CD8-positive, alpha-beta memory T cell (primary cell): ENCODE measurements around the gene PLA2G4A. TPM values are rescaled to one million over a fixed set of nuclear protein-coding genes. Genes with fewer than 3 reads are reported as not detected.
"Not testable (repeated sequence)": the region's sequence is repeated elsewhere in the genome, so short reads cannot be mapped to it uniquely, and the experiment has no call there.

Experiments used
- CTCF ChIA-PET: fragments of 350-600 bp; sonication (Branson Sonifier 250); formaldehyde crosslinking; loops from one replicate; lab custom pipeline; 2021; ENCODE audit warnings: antibody characterized with exemption; lab: Charles Lee
- POLR2A ChIA-PET: fragments of 350-600 bp; sonication (Branson Sonifier 250); formaldehyde crosslinking; loops from one replicate; lab custom pipeline; 2021; ENCODE audit warnings: antibody characterized with exemption; lab: Charles Lee
- DNase-seq, 5 donors: peaks; one replicate each; pipeline versions ENCODE4 v3.0.0 to v3.0.0-alpha.2; 2020 to 2022; ENCODE audit warnings: mixed read lengths in 1 of 5
- H3K27ac ChIP-seq: one replicate; pipeline ENCODE4 v1.7.0; 2013; ENCODE audit warnings: low read depth, mild to moderate bottlenecking, low read length, moderate library complexity
- H3K27me3 ChIP-seq: 2 replicates; pipeline ENCODE4 v1.7.0; 2013; ENCODE audit warnings: low read length, mild to moderate bottlenecking; ENCODE audit not compliant: insufficient read depth, poor library complexity, severe bottlenecking
- H3K36me3 ChIP-seq: 2 replicates; pipeline ENCODE4 v1.7.0; 2013; ENCODE audit warnings: mild to moderate bottlenecking, low read length, moderate library complexity; ENCODE audit not compliant: insufficient read depth
- H3K4me1 ChIP-seq: 2 replicates; pipeline ENCODE4 v1.7.0; 2013; ENCODE audit warnings: mild to moderate bottlenecking, low read length, moderate library complexity; ENCODE audit not compliant: insufficient read depth
- H3K4me3 ChIP-seq: 2 replicates; pipeline ENCODE4 v1.7.0; 2013; ENCODE audit warnings: mild to moderate bottlenecking, low read length
- H3K9me3 ChIP-seq: 2 replicates; pipeline ENCODE4 v1.7.0; 2013; ENCODE audit warnings: mild to moderate bottlenecking, low read length
- H3K27ac Mint-ChIP-seq, 8 donors: one replicate each; pipeline ENCODE4 v1.8.0; 2020 to 2021; ENCODE audit warnings: mixed read lengths in 8 of 8, mild to moderate bottlenecking in 6 of 8, inconsistent platforms in 3 of 8, moderate library complexity in 3 of 8
- H3K27me3 Mint-ChIP-seq, 2 donors: one replicate each; pipeline ENCODE4 v1.8.0; 2020 to 2021; ENCODE audit warnings: mixed read lengths in 2 of 2, mild to moderate bottlenecking in 1 of 2, moderate library complexity in 1 of 2
- H3K36me3 Mint-ChIP-seq, 3 donors: one replicate each; pipeline ENCODE4 v1.8.0; 2020 to 2021; ENCODE audit warnings: mixed read lengths in 3 of 3, inconsistent platforms in 1 of 3, mild to moderate bottlenecking in 1 of 3
- H3K4me1 Mint-ChIP-seq, 3 donors: one replicate each; pipeline ENCODE4 v1.8.0; 2020 to 2021; ENCODE audit warnings: mixed read lengths in 3 of 3, inconsistent platforms in 1 of 3, mild to moderate bottlenecking in 1 of 3
- H3K4me3 Mint-ChIP-seq, 7 donors: one replicate each; pipeline ENCODE4 v1.8.0; 2020 to 2021; ENCODE audit warnings: mixed read lengths in 7 of 7, mild to moderate bottlenecking in 6 of 7, moderate library complexity in 4 of 7, inconsistent platforms in 2 of 7
- H3K9me3 Mint-ChIP-seq, 5 donors: one replicate each; pipeline ENCODE4 v1.8.0; 2020 to 2022; ENCODE audit warnings: mixed read lengths in 5 of 5, mild to moderate bottlenecking in 3 of 5, moderate library complexity in 2 of 5, inconsistent platforms in 1 of 5
- polyA plus RNA-seq: library from polyadenylated mRNA; unstranded; fragments of 300-500 nt; fragmentation: Illumina TruSeq; gene quantifications from one replicate; pipeline ENCODE4 v1.2.3, GENCODE V29; 2021
- total RNA-seq, 2 experiments: library from RNA; stranded (reverse); gene quantifications; one replicate each; pipeline ENCODE4 v1.2.3, GENCODE V29; 2021

The PLA2G4A gene
- total and polyA plus RNA-seq, 3 experiments from 2014 or later, result 1.1 to 1.5 TPM; not detected in 1

- DNase-seq, POLR2A ChIA-PET, H3K36me3 ChIP-seq, H3K4me1 ChIP-seq, H3K4me1 Mint-ChIP-seq, H3K36me3 Mint-ChIP-seq, H3K27ac ChIP-seq, H3K9me3 Mint-ChIP-seq, H3K27me3 ChIP-seq, H3K9me3 ChIP-seq, H3K4me3 Mint-ChIP-seq, H3K27me3 Mint-ChIP-seq, CTCF ChIA-PET, H3K27ac Mint-ChIP-seq, H3K4me3 ChIP-seq: not testable (repeated sequence)
These were observed 88.5 kb downstream of the PLA2G4A start for GRCh38 chr1:186917106-186917786.

- DNase-seq, H3K9me3 Mint-ChIP-seq, POLR2A ChIA-PET, H3K27ac ChIP-seq, H3K27me3 ChIP-seq, H3K36me3 Mint-ChIP-seq, H3K36me3 ChIP-seq, H3K27ac Mint-ChIP-seq, H3K4me3 Mint-ChIP-seq, H3K9me3 ChIP-seq, H3K4me1 Mint-ChIP-seq, H3K27me3 Mint-ChIP-seq, H3K4me3 ChIP-seq, H3K4me1 ChIP-seq, CTCF ChIA-PET: not testable (repeated sequence)
These were observed 92.6 kb downstream of the PLA2G4A start for GRCh38 chr1:186921386-186921785.

GRCh38 chr1:186922814-186923213 lies 94.1 kb downstream of the PLA2G4A start:
- H3K36me3 Mint-ChIP-seq, POLR2A ChIA-PET, H3K4me1 ChIP-seq, CTCF ChIA-PET, H3K27me3 ChIP-seq, H3K4me3 ChIP-seq, H3K4me3 Mint-ChIP-seq, DNase-seq, H3K27ac Mint-ChIP-seq, H3K9me3 ChIP-seq, H3K4me1 Mint-ChIP-seq, H3K9me3 Mint-ChIP-seq, H3K27me3 Mint-ChIP-seq, H3K36me3 ChIP-seq, H3K27ac ChIP-seq: not testable (repeated sequence)

- Histone ChIP-seq H3K4me1 (no peaks in the 10 kb centered on the region), H3K27ac (no peak overlapping the region), H3K4me3 (no peak overlapping the region), H3K27me3 (no peaks in the 10 kb centered on the region), H3K36me3 (no peaks in the 10 kb centered on the region), H3K9me3 (no peaks in the 10 kb centered on the region)
- no peak for DNase-seq
- Mint-ChIP-seq H3K27ac (no peak overlapping the region), H3K4me3 (no peak overlapping the region), H3K4me1 (no peaks in the 10 kb centered on the region), H3K27me3 (peaks cover 0 to 4% of the 10 kb centered on the region in 2 donors), H3K36me3 (no peaks in the 10 kb centered on the region), H3K9me3 (peaks cover 0 to 6% (median 2%) of the 10 kb centered on the region in 5 donors)
- ChIA-PET POLR2A (no interaction called here), CTCF (no interaction called here)
These were observed 94.7 kb downstream of the PLA2G4A start for GRCh38 chr1:186923486-186923885.

- ChIA-PET POLR2A (no interaction called here), CTCF (no interaction called here)
- Histone ChIP-seq H3K9me3 (no peaks in the 10 kb centered on the region), H3K36me3 (no peaks in the 10 kb centered on the region), H3K4me1 (no peaks in the 10 kb centered on the region), H3K27ac (no peak overlapping the region), H3K27me3 (no peaks in the 10 kb centered on the region), H3K4me3 (no peak overlapping the region)
- Mint-ChIP-seq H3K27me3 (peaks cover 0 to 4% of the 10 kb centered on the region in 2 donors), H3K9me3 (peaks cover 0 to 6% (median 2%) of the 10 kb centered on the region in 5 donors), H3K36me3 (no peaks in the 10 kb centered on the region), H3K4me3 (no peak overlapping the region), H3K27ac (no peak overlapping the region), H3K4me1 (no peaks in the 10 kb centered on the region)
- DNase-seq, result no peak
These were observed 97.3 kb downstream of the PLA2G4A start for GRCh38 chr1:186925881-186926669.

- Mint-ChIP-seq H3K27ac (no peak overlapping the region), H3K36me3 (no peaks in the 10 kb centered on the region), H3K4me3 (no peak overlapping the region), H3K9me3 (peaks cover 0 to 3% (median 0%) of the 10 kb centered on the region in 5 donors), H3K27me3 (peaks cover 0 to 2% of the 10 kb centered on the region in 2 donors), H3K4me1 (no peaks in the 10 kb centered on the region)
- H3K4me3 ChIP-seq, result no peak overlapping the region
- no peaks in the 10 kb centered on the region for H3K36me3 ChIP-seq
- H3K27me3 ChIP-seq, result no peaks in the 10 kb centered on the region
- no peaks in the 10 kb centered on the region for H3K9me3 ChIP-seq
- CTCF ChIA-PET, result no interaction called here
- no peak overlapping the region for H3K27ac ChIP-seq
- POLR2A ChIA-PET, result no interaction called here
- H3K4me1 ChIP-seq, result no peaks in the 10 kb centered on the region
- no peak for DNase-seq
These were observed 99.1 kb downstream of the PLA2G4A start for GRCh38 chr1:186927884-186928283.

GRCh38 chr1:186930238-186930637 lies 101.5 kb downstream of the PLA2G4A start:
- Mint-ChIP-seq H3K27ac (no peak overlapping the region), H3K9me3 (peaks cover 0 to 4% (median 0%) of the 10 kb centered on the region in 5 donors), H3K4me1 (no peaks in the 10 kb centered on the region), H3K36me3 (no peaks in the 10 kb centered on the region), H3K4me3 (no peak overlapping the region), H3K27me3 (peaks cover 0 to 1% of the 10 kb centered on the region in 2 donors)
- Histone ChIP-seq H3K9me3 (no peaks in the 10 kb centered on the region), H3K27ac (no peak overlapping the region), H3K4me1 (no peaks in the 10 kb centered on the region), H3K27me3 (no peaks in the 10 kb centered on the region), H3K4me3 (no peak overlapping the region), H3K36me3 (no peaks in the 10 kb centered on the region)
- no peak for DNase-seq
- CTCF ChIA-PET, result no interaction called here
- POLR2A ChIA-PET, result no interaction called here

GRCh38 chr1:186937016-186937670 lies 108.4 kb downstream of the PLA2G4A start:
- H3K9me3 Mint-ChIP-seq, result peaks cover 0 to 4% (median 0%) of the 10 kb centered on the region in 5 donors
- POLR2A ChIA-PET, result no interaction called here
- Histone ChIP-seq H3K27ac (no peak overlapping the region), H3K27me3 (no peaks in the 10 kb centered on the region), H3K9me3 (no peaks in the 10 kb centered on the region), H3K4me1 (no peaks in the 10 kb centered on the region), H3K4me3 (no peak overlapping the region), H3K36me3 (no peaks in the 10 kb centered on the region)
- H3K4me3 Mint-ChIP-seq, result no peak overlapping the region
- CTCF ChIA-PET, result no interaction called here
- no peak overlapping the region for H3K27ac Mint-ChIP-seq
- no peaks in the 10 kb centered on the region for H3K27me3 Mint-ChIP-seq
- no peaks in the 10 kb centered on the region for H3K36me3 Mint-ChIP-seq
- H3K4me1 Mint-ChIP-seq, result no peaks in the 10 kb centered on the region
- DNase-seq, result no peak
